ENCODE measurements around the gene FRMD8. TPM values are rescaled to one million over a fixed set of nuclear protein-coding genes. Genes with fewer than 3 reads are reported as not detected.
"Not testable (repeated sequence)": the region's sequence is repeated elsewhere in the genome, so short reads cannot be mapped to it uniquely, and the experiment has no call there.

The FRMD8 gene
- total and polyA plus RNA-seq, 2 experiments from 2014 or later, result 25.7 to 31.0 TPM

DNA sequence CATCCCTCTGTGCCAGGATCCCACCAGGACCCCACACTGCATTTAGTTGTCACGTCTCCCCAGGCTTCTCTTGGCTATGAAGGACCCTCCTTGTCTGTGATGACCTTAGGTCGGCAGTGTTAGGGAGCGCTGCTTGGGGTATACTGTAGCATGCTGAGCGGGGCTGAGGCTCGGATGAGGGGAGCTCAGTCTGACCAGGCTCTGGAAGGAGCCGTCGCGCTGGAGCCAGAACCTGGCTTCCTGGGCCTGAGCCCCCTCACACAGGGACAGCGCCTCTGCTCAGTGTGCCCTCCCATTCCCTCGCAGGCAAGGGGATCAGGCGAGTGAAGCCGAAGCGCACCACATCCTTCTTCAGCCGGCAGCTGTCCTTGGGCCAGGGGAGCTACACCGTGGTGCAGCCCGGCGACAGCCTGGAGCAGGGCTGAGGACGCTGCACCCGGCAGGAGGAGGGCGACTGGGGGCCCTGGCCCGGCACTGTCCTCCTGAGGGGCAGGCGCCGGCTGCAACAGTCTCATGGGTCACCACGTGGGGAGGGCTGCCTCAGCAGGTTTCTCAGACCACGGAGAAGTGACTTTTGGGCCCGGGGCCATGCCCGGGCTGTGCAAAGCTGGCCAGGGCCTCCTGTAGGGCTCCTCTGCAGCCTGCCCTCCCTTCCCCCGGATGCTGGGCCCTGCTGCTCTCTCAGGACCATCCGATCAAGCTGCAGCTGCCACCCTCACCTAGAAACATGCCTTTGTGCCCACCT lies 24.7 kb downstream of the FRMD8 start:
- DNase-seq (ENCODE audit: low spot score), result no peak
- H3K4me1 ChIP-seq (ENCODE audit: insufficient read depth), result peaks cover 4% of the 10 kb centered on the region
- H3K4me3 ChIP-seq, result no peak overlapping the region
- H3K27me3 ChIP-seq, result no peaks in the 10 kb centered on the region
- 92% methylated on average over 29 of the region's 29 CpGs for WGBS (ENCODE audit: low lambda C conversion rate, missing lambda C conversion rate)
- H3K9me2 ChIP-seq (replicated peaks; ENCODE audit: insufficient read depth), result no peaks in the 10 kb centered on the region
- H4K20me1 ChIP-seq (ENCODE audit: insufficient read depth, poor library complexity, severe bottlenecking), result no peaks in the 10 kb centered on the region
- no peak overlapping the region for H3K27ac ChIP-seq
- no peak overlapping the region for H2AFZ ChIP-seq
- no peaks in the 10 kb centered on the region for H3K9me3 ChIP-seq (ENCODE audit: low read depth)
- no peaks in the 10 kb centered on the region for H3K36me3 ChIP-seq (replicated peaks; ENCODE audit: insufficient read depth, low read depth)
- peaks cover 9% of the 10 kb centered on the region for H3K79me2 ChIP-seq
- no peak for TF ChIP-seq EZH2 (IDR thresholded peaks at IDR 0.05; ENCODE audit: borderline replicate concordance)
- TF ChIP-seq, protein P1, sequence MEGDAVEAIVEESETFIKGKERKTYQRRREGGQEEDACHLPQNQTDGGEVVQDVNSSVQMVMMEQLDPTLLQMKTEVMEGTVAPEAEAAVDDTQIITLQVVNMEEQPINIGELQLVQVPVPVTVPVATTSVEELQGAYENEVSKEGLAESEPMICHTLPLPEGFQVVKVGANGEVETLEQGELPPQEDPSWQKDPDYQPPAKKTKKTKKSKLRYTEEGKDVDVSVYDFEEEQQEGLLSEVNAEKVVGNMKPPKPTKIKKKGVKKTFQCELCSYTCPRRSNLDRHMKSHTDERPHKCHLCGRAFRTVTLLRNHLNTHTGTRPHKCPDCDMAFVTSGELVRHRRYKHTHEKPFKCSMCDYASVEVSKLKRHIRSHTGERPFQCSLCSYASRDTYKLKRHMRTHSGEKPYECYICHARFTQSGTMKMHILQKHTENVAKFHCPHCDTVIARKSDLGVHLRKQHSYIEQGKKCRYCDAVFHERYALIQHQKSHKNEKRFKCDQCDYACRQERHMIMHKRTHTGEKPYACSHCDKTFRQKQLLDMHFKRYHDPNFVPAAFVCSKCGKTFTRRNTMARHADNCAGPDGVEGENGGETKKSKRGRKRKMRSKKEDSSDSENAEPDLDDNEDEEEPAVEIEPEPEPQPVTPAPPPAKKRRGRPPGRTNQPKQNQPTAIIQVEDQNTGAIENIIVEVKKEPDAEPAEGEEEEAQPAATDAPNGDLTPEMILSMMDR (IDR thresholded peaks at IDR 0.05; ENCODE audit: poor library complexity), result no peak
- TF ChIP-seq EZH2phosphoT487 (IDR thresholded peaks at IDR 0.05; ENCODE audit: low read depth, severe bottlenecking, unreplicated experiment), result no peak
- no peak overlapping the region for H3K4me2 ChIP-seq

DNA sequence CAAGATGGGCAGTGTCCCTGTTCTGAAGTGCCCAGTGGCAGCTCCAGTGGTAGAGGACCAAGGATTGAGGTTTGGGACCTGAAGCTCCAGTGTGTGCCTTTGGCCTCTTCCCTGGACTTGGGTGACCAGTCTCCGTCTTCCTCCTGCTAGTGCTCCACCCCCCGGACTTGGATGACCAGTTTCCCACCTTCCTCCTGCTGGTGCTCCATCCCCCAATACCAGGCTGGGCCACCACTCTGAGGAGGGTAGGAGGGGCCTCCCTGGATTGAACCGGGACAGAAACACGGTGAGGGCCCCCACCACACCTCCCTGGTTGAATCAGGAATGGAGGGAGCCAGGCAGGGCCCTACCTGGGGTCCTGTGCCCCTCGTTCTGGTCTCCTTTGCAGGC lies 25.2 kb downstream of the FRMD8 start:
- Histone ChIP-seq H3K79me2 (peaks cover 14% of the 10 kb centered on the region), H4K20me1 (ENCODE audit: insufficient read depth, poor library complexity, severe bottlenecking) (no peaks in the 10 kb centered on the region), H3K4me3 (no peak overlapping the region), H3K9me2 (replicated peaks; ENCODE audit: insufficient read depth) (no peaks in the 10 kb centered on the region), H2AFZ (no peak overlapping the region), H3K36me3 (replicated peaks; ENCODE audit: insufficient read depth, low read depth) (no peaks in the 10 kb centered on the region), H3K9me3 (ENCODE audit: low read depth) (no peaks in the 10 kb centered on the region), H3K27ac (no peak overlapping the region), H3K27me3 (no peaks in the 10 kb centered on the region), H3K4me1 (ENCODE audit: insufficient read depth) (peaks cover 8% of the 10 kb centered on the region), H3K4me2 (no peak overlapping the region)
- TF ChIP-seq EZH2 (IDR thresholded peaks at IDR 0.05; ENCODE audit: borderline replicate concordance) (no peak), EZH2phosphoT487 (IDR thresholded peaks at IDR 0.05; ENCODE audit: low read depth, severe bottlenecking, unreplicated experiment) (no peak)
- TF ChIP-seq, protein P1 (IDR thresholded peaks at IDR 0.05; ENCODE audit: poor library complexity), result no peak
- DNase-seq (ENCODE audit: low spot score), result no peak
- WGBS (ENCODE audit: low lambda C conversion rate, missing lambda C conversion rate), result 85% methylated on average over 5 of the region's 5 CpGs

DNA sequence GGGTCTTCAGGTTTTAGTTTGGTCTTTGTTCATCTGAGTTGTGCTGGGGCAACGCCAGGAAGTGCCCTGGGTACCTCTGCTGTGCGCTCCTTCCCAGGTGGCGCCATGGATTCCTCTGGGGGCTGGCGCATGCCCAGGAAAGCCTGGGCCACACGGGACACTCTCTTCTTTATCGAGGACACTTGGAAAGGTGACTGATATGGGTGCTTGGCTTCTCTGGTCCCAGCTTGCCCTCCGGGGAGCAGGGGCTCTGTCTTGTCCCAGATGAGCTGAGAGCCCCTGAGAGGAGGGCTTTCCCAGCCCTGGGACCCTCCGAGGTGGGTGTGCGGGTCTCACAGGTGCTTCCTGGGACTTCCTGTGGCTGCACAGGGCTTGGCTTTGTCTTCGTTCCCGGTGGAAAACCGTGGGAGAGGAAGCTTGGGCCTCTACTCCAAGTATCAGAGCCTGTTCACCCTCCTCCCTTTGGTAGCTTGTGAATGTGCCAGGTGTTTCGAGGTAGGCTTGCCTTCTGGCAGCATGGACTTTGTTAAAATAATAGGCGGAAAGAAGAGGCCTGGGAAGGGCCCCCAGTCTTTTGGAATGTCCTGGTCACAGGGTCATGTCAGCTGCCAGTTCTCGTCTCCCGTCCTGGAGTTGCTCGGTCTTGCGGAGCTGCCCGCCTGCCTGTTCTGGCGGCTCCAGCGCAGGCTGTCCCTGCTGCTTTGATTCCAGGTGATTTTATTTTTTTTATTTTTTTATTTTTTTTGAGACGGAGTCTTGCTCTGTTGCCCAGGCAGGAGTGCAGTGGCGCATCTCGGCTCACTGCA lies 26.0 kb downstream of the FRMD8 start:
- 95% methylated on average over 24 of the region's 24 CpGs for WGBS (ENCODE audit: low lambda C conversion rate, missing lambda C conversion rate)
- H3K27ac ChIP-seq, result no peak overlapping the region
- TF ChIP-seq EZH2phosphoT487 (IDR thresholded peaks at IDR 0.05; ENCODE audit: low read depth, severe bottlenecking, unreplicated experiment) (no peak), EZH2 (IDR thresholded peaks at IDR 0.05; ENCODE audit: borderline replicate concordance) (no peak)
- TF ChIP-seq, protein P1 (IDR thresholded peaks at IDR 0.05; ENCODE audit: poor library complexity), result no peak
- no peaks in the 10 kb centered on the region for H3K36me3 ChIP-seq (replicated peaks; ENCODE audit: insufficient read depth, low read depth)
- H3K27me3 ChIP-seq, result no peaks in the 10 kb centered on the region
- H3K4me2 ChIP-seq, result no peak overlapping the region
- H3K9me2 ChIP-seq (replicated peaks; ENCODE audit: insufficient read depth), result no peaks in the 10 kb centered on the region
- no peaks in the 10 kb centered on the region for H3K9me3 ChIP-seq (ENCODE audit: low read depth)
- DNase-seq (ENCODE audit: low spot score), result no peak
- no peak overlapping the region for H3K4me3 ChIP-seq
- H4K20me1 ChIP-seq (ENCODE audit: insufficient read depth, poor library complexity, severe bottlenecking), result no peaks in the 10 kb centered on the region
- peaks cover 16% of the 10 kb centered on the region for H3K4me1 ChIP-seq (ENCODE audit: insufficient read depth)
- peaks cover 22% of the 10 kb centered on the region for H3K79me2 ChIP-seq
- no peak overlapping the region for H2AFZ ChIP-seq

DNA sequence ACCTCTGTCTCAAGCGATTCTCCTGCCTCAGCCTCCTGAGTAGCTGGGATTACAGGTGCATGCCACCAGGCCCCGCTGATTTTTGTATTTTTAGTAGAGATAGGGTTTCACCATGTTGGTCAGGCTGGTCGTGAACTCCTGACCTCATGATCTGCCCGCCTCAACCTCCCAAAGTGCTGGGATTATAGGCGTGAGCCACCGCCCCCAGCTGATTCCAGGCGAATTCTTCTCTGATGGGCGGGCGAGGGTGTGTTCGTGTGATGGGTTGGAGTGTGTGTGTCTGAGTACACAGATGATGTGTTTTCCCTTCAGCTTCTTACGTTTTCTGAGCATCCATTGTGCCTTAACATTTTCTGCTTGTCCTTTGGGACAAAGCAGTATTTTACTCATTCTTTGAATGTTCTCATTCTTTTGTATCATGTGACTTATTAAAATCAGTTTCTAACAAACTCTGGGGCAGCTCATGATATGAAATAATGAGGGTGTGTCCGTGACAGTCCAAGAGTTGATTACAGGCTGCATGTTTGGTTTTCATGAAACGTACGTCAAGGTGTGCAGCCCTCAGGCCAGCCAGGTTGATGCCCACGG lies 26.7 kb downstream of the FRMD8 start:
- H4K20me1 ChIP-seq (ENCODE audit: insufficient read depth, poor library complexity, severe bottlenecking); DNase-seq (ENCODE audit: low spot score); H3K4me2 ChIP-seq; H3K4me3 ChIP-seq; H3K9me2 ChIP-seq (replicated peaks; ENCODE audit: insufficient read depth); H3K27ac ChIP-seq; H2AFZ ChIP-seq; H3K36me3 ChIP-seq (replicated peaks; ENCODE audit: insufficient read depth, low read depth); H3K9me3 ChIP-seq (ENCODE audit: low read depth); H3K27me3 ChIP-seq: not testable (repeated sequence)
- Histone ChIP-seq H3K4me1 (ENCODE audit: insufficient read depth) (peaks cover 23% of the 10 kb centered on the region), H3K79me2 (peaks cover 29% of the 10 kb centered on the region)
- WGBS (ENCODE audit: low lambda C conversion rate, missing lambda C conversion rate), result 92% methylated on average over 15 of the region's 15 CpGs
